ENCODE measurements around the gene OTULINL.

The OTULINL gene

DNA sequence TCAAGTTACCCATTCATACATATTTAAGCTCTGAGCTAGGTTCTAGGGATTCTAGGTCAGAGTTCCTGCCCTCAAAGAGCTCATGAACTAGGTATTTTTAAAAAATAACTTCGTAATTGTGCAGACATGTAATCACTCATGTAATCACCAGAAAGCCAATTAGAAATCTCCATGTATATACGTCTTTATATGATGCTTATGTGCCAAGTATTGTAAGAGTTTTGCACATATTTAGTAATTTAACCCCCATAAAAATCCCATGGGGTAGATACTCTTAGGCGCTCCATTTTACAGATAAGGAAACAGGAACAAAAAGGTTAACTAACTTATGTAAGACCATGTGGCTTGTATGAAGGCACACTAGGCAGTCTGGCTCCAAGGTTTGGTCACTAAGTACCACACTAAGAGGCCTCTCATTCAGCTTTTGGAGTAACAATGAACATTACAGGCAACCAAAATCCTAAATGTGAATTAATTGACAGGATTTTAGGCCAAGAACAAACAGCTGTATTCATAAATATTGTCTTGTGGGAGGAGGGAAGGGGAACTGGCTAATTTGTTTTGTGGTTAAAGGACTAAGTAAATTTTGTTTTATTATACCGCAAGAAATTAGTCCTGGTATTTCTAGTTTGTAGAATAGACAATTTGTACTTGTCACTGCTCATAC, 1.7 kb upstream of the OTULINL start:
- H3K4me3 ChIP-seq (ENCODE audit: control insufficient read depth, low read depth, low read length), result no peak overlapping the region
- TF ChIP-seq, protein P1, sequence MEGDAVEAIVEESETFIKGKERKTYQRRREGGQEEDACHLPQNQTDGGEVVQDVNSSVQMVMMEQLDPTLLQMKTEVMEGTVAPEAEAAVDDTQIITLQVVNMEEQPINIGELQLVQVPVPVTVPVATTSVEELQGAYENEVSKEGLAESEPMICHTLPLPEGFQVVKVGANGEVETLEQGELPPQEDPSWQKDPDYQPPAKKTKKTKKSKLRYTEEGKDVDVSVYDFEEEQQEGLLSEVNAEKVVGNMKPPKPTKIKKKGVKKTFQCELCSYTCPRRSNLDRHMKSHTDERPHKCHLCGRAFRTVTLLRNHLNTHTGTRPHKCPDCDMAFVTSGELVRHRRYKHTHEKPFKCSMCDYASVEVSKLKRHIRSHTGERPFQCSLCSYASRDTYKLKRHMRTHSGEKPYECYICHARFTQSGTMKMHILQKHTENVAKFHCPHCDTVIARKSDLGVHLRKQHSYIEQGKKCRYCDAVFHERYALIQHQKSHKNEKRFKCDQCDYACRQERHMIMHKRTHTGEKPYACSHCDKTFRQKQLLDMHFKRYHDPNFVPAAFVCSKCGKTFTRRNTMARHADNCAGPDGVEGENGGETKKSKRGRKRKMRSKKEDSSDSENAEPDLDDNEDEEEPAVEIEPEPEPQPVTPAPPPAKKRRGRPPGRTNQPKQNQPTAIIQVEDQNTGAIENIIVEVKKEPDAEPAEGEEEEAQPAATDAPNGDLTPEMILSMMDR (IDR thresholded peaks at IDR 0.05; ENCODE audit: control insufficient read depth, insufficient read depth, low read depth, low read length, missing control alignments), result no peak
- no peak for DNase-seq (ENCODE audit: low read depth)

DNA sequence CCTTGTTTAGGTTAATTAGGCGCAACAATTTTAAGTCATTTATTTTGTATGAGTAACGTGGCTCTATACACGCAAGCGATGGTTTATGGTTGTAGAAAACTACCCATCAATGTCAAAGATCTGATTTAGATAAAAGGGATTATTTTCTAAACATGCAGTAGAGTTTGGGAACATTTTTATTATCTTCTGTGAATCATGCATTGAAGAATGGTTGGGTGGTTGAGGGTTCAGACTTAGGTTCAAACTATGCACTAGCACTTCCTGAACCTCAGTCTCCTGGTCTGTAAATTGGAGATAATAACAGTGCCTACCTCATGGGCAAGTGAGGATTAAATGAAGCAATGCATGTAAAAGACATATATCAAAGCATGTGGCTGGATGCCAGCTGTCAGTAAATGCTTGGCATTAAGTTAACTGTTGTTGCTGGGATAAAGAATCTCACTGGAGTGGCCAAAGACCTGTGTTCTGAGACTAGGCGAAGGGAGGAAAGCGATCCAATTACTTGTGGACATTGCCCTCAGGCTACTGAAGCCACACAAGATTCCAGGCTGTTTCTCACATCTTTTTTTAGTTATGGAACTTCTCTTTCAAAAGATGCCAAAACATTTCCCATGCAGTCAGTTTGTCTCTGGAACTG, 1.1 kb upstream of the OTULINL start:
- TF ChIP-seq, protein P1 (IDR thresholded peaks at IDR 0.05; ENCODE audit: control insufficient read depth, insufficient read depth, low read depth, low read length, missing control alignments), result no peak
- peak; percentile 62 for DNase-seq (ENCODE audit: low read depth)
- no peak overlapping the region for H3K4me3 ChIP-seq (ENCODE audit: control insufficient read depth, low read depth, low read length)

DNA sequence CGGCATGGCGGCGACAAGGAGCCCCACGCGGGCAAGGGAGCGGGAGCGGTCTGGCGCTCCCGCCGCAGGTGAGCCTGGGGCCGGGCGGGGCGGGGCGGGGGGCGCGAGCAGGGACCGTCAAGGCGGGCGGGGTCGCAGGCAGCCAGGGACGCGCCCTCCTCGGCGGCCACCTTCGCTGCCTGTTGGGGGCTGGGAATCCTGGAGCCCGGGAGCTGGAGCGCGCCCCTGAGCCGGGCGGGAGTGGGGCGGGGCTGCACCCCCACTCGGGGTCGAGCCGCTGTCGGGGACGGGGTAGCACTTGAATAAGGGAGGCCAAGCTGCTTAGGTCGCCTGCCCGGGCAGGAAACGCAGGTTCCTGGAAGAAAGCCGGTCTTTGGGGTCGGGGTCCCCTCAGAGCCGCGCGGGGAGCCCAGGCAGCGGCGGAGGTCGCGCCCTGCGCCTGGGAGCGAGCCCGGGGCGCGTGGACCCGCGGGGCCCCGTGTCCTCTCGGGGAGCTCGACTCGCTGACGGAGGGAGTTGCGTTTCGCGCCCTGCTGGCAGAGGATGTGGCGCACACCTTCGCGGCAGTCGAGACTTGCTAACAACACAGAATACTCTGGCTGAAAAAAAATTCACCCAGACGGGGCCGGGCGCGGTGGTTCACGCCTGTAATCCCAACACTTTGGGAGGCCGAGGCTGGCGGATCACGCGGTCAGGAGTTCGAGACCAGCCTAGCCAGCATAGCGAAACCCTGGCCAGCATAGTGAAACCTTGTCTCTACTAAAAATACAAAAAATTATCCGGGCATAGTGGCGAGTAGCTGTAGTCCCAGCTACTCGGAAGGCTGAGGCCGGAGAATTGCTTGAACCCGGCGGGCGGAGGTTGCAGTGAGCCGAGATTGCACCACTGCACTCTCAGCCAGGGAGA, 552 bp downstream of the OTULINL start:
- DNase-seq (ENCODE audit: low read depth), result no peak
- peak overlapping the region; percentile 46 for H3K4me3 ChIP-seq (ENCODE audit: control insufficient read depth, low read depth, low read length)
- TF ChIP-seq, protein P1 (IDR thresholded peaks at IDR 0.05; ENCODE audit: control insufficient read depth, insufficient read depth, low read depth, low read length, missing control alignments), result peak; percentile 6

DNA sequence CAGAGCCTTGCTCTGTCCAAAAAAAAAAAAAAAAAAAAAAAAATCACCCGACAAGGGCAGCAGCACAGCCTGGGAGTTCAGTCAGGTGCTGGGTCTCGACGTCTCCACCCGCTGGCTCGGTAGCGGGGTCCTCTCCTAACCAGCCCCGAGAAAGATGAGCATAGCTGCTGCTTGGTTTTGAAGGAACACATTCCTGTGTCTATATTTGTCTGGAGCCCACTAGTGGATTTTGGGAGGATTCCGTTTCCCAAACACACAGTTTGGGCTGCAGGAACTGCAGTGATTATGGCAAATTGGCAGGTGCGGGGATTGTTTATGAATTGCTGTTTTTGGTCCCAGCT, 1.2 kb downstream of the OTULINL start:
- TF ChIP-seq, protein P1 (IDR thresholded peaks at IDR 0.05; ENCODE audit: control insufficient read depth, insufficient read depth, low read depth, low read length, missing control alignments), result no peak
- no peak overlapping the region for H3K4me3 ChIP-seq (ENCODE audit: control insufficient read depth, low read depth, low read length)
- no peak for DNase-seq (ENCODE audit: low read depth)

DNA sequence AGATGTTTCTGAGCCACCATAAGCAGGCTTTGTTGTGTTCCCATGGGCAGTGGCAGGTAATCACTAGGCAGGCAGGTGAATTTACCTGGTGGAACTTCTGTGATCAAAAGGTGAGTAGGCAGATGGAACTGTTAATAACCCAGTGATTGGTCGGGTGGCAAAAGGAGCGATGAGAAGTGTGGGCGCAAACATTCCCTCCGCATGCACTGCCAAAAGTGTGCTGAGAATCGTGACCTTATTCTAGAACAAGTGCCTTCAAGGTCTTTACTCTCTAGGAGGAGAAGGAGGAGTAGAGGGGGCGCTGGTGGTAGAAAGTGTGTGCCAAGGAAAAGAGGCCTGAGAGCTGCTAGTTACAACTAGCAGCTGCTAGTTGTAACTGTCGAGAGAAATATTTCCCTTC, 3.3 kb downstream of the OTULINL start:
- DNase-seq (ENCODE audit: low read depth), result no peak
- TF ChIP-seq, protein P1 (IDR thresholded peaks at IDR 0.05; ENCODE audit: control insufficient read depth, insufficient read depth, low read depth, low read length, missing control alignments), result no peak
- H3K4me3 ChIP-seq (ENCODE audit: control insufficient read depth, low read depth, low read length), result no peak overlapping the region

DNA sequence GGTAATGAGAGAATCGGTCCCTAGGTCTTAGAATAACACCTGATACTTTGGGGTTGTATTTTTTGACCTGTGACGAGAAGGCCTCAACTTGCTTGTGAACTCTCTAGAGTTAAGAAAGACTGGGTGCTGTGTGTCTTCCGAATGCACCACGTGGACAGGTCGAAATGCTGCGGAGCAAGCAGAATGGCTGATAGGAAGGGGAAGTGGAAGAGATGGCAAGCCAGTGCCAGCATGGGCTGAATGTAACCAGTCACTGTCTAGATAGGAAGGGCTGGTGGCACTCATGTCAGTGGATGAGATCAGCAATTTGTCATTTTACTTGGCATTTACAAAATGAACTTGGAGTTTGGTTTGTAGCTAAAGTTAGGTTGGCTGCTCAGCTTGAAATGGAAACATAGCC, 5.6 kb downstream of the OTULINL start:
- no peak for DNase-seq (ENCODE audit: low read depth)
- H3K4me3 ChIP-seq (ENCODE audit: control insufficient read depth, low read depth, low read length), result no peak overlapping the region
- TF ChIP-seq, protein P1 (IDR thresholded peaks at IDR 0.05; ENCODE audit: control insufficient read depth, insufficient read depth, low read depth, low read length, missing control alignments), result no peak

Data from AG09309 (cell line).